IPS-18a (cell line): ENCODE measurements around the gene CPD.
A peak's percentile ranks its signal among the peaks of the same experiment; 100 is the strongest.
"Not testable (repeated sequence)": the region's sequence is repeated elsewhere in the genome, so short reads cannot be mapped to it uniquely, and the experiment has no call there.

ENCODE experiments used
- H3K27ac ChIP-seq: one replicate; pipeline ENCODE4 v1.5.1; 2013; ENCODE audit warnings: low read length
- H3K27me3 ChIP-seq: one replicate; pipeline ENCODE4 v1.6.1; 2013; ENCODE audit warnings: mild to moderate bottlenecking, low read length; ENCODE audit not compliant: control insufficient read depth, insufficient read depth
- H3K36me3 ChIP-seq: one replicate; pipeline ENCODE4 v1.6.1; 2013; ENCODE audit warnings: low read depth, low read length; ENCODE audit not compliant: control insufficient read depth
- H3K4me1 ChIP-seq: one replicate; pipeline ENCODE4 v1.6.1; 2013; ENCODE audit warnings: low read depth, low read length; ENCODE audit not compliant: control insufficient read depth
- H3K4me3 ChIP-seq: one replicate; pipeline ENCODE4 v1.5.1; 2013; ENCODE audit warnings: low read length
- H3K9ac ChIP-seq: one replicate; pipeline ENCODE4 v1.6.1; 2013; ENCODE audit warnings: mild to moderate bottlenecking, low read length, moderate library complexity
- H3K9me3 ChIP-seq: one replicate; pipeline ENCODE4 v1.6.1; 2013; ENCODE audit warnings: low read depth, low read length; ENCODE audit not compliant: control insufficient read depth

Gene CPD

DNA sequence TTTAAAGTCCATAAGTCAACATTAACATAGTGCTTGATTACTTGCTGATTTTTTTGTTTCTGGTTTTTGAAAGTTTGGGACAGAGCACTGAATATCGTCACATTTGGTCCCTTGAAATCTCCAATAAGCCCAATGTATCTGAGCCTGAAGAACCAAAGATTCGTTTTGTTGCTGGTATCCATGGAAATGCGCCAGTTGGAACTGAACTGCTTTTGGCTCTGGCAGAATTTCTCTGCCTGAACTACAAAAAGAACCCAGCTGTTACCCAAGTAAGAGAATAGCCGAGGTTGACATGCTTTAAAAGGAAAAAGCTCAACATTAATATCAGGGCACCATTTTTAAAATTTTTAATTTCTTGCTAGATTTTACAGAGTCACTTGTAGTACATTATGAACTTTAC is 70.8 kb downstream of the CPD start:
- Histone ChIP-seq H3K36me3 (no peaks in the 10 kb centered on the region), H3K4me3 (no peak overlapping the region), H3K27ac (no peak overlapping the region), H3K4me1 (no peaks in the 10 kb centered on the region), H3K27me3 (no peaks in the 10 kb centered on the region), H3K9ac (no peak overlapping the region), H3K9me3 (no peaks in the 10 kb centered on the region)

DNA sequence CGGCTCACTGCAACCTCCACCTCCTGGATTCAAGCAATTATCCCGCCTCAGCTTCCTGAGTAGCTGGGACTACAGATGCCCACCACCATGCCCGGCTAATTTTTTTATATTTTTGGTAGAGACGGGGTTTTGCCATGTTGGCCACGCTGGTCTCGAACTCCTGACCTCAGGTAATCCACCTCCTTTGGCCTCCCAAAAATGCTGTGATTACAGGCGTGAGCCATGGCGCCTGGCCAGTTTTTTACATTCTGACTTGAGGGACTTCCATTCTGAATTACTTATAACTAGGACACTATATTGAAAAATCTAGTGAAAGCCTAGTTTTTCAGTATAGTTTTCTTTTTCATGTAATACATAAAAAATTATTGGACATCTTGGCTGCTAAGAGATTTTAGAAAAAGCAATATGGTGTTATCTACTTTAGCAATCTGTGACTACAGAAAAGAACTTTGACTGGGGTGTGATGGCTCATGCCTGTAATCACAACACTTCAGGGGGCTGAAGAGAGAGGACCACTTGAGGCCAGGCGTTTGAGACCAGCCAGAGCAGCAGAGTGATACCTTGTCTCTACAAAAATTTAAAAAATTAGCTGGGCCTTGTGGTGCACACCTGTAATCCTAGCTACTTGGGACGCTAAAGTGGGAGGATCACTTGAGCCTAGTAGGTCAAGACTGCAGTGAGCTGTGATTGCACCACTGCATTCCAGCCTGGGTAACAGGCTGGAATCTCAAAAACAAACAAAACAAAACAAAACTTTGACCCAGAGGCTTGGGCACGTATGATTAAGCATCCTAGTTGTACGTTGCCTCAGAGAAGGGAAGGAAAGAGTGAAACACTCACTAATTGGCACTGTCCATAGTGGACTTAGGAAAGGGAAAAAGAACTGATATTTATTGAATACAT is 71.6 kb downstream of the CPD start:
- Histone ChIP-seq H3K27me3 (no peaks in the 10 kb centered on the region), H3K9ac (no peak overlapping the region), H3K27ac (no peak overlapping the region), H3K36me3 (no peaks in the 10 kb centered on the region), H3K4me3 (no peak overlapping the region), H3K9me3 (no peaks in the 10 kb centered on the region), H3K4me1 (no peaks in the 10 kb centered on the region)

DNA sequence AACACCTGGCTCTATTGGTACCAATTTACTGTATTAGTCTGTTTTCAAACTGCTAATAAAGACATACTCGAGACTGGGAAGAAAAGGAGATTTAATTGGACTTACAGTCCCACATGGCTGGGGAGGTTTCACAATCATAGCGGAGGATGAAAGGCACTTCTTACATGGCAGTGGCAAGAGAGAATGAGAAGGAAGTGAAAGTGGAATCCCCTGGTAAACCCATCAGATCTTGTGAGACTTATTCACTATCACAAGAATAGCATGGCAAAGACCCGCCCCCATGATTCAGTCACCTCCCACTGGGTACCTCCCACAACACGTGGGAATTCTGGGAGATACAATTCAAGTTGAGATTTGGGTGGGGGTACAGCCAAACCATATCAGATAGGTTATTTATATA is 75.9 kb downstream of the CPD start:
- no peaks in the 10 kb centered on the region for H3K9me3 ChIP-seq
- H3K36me3 ChIP-seq: no peaks in the 10 kb centered on the region
- H3K27ac ChIP-seq: no peak overlapping the region
- no peak overlapping the region for H3K4me3 ChIP-seq
- no peaks in the 10 kb centered on the region for H3K4me1 ChIP-seq
- no peak overlapping the region for H3K9ac ChIP-seq
- H3K27me3 ChIP-seq: no peaks in the 10 kb centered on the region

DNA sequence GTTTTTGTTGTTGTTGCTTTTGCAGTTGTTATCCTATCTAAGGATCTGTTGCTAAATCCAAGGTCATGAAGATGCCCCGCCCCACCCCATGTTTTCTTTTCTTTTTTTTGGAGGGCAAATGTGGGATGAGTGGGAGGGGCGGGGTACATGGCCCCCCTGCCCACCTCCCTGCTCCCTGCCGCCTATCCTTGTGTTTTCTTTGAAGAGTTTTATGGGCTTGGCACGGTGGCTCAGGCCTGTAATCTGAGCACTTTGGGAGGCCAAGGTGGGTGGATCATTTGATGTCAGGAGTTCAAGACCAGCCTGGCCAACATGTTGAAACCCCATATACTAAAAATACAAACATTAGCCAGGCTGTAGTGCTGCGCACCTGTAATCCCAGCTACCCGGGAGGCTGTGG is 79.6 kb downstream of the CPD start:
- H3K36me3 ChIP-seq: peaks cover 11% of the 10 kb centered on the region
- H3K9me3 ChIP-seq: no peaks in the 10 kb centered on the region
- H3K27ac ChIP-seq: no peak overlapping the region
- no peaks in the 10 kb centered on the region for H3K4me1 ChIP-seq
- H3K9ac ChIP-seq: no peak overlapping the region
- H3K4me3 ChIP-seq: no peak overlapping the region
- H3K27me3 ChIP-seq: no peaks in the 10 kb centered on the region

DNA sequence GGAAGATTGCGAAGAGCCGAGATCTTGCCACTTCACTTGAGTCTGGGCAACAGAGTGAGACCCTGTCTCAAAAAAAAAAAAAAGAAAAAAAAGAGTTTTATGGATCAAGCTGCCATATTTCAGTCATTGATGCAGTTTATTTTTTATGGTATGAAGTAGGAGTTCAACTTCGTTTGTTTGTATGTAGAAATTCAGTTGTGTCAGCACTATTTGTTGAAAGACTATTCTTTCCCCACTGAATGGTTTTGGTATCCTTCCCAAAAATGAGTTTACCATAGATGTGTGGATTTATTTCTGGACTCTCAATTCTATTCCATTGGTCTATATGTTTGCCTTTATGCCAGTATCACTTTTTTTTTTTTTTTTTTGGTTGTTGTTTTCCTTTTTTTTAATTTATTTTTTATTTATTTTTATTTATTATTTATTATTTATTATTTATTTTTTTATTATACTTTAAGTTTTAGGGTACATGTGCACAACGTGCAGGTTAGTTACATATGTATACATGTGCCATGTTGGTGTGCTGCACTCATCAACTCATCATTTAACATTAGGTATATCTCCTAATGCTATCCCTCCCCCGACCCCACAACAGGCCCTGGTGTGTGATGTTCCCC is 80.2 kb downstream of the CPD start:
- not testable (repeated sequence) for H3K4me3 ChIP-seq, H3K9ac ChIP-seq, H3K4me1 ChIP-seq, H3K27me3 ChIP-seq, H3K9me3 ChIP-seq, H3K27ac ChIP-seq
- peaks cover 14% of the 10 kb centered on the region for H3K36me3 ChIP-seq

DNA sequence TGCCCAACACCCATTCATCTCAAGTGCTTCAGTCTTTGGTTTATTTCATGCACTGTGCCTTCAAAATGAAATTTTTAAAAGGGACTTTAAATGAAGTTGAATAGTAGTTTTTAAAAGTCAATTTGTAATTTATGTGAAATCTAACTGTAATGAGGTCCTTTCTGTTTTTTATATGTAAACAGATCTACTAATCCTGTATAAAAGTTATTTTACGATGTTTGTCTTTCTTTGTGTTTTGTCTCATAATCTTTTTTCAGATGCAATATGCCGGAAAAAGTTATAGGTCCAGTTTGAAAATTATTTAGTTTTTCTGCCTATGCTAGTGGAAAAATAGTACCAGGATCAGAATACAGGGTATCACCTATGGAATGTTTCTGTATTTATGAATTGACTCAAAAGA is 89.7 kb downstream of the CPD start:
- Histone ChIP-seq H3K4me3 (no peak overlapping the region), H3K36me3 (peaks cover 13% of the 10 kb centered on the region), H3K27ac (no peak overlapping the region), H3K27me3 (no peaks in the 10 kb centered on the region), H3K9ac (no peak overlapping the region), H3K4me1 (no peaks in the 10 kb centered on the region), H3K9me3 (no peaks in the 10 kb centered on the region)

DNA sequence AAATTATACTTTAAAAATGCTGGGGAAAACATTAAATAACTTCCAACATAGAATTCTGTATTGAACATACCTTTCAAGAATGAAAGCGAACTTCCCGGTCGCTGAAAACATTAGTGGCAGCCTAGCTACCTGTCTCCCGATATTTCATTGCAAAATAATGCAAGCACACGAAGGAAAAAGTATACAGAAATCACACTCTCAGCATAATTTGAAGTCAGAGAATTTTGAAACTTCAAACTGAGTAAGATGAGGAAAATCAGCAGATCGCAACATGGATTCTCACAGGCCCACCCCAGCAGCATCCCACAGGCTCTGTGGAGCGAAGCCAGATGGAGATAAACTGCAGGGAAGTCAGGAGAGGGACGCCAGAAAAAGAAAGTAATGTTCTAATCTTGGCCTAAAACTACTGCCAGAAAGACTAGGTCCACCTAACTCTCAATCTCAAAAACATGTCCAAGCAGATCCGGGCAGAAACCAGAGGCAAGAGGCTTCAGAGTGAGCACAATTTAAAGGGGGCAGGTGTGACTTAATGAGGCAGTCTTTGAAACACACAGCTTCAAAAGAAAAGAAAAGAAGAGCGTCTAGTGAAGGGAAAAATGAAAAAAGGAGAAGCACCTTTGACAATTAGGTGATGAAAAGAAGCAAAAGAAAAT is 93.6 kb downstream of the CPD start:
- Histone ChIP-seq H3K9me3 (no peaks in the 10 kb centered on the region), H3K4me3 (no peak overlapping the region), H3K36me3 (no peaks in the 10 kb centered on the region), H3K4me1 (peaks cover 6% of the 10 kb centered on the region), H3K9ac (no peak overlapping the region), H3K27ac (no peak overlapping the region), H3K27me3 (no peaks in the 10 kb centered on the region)

DNA sequence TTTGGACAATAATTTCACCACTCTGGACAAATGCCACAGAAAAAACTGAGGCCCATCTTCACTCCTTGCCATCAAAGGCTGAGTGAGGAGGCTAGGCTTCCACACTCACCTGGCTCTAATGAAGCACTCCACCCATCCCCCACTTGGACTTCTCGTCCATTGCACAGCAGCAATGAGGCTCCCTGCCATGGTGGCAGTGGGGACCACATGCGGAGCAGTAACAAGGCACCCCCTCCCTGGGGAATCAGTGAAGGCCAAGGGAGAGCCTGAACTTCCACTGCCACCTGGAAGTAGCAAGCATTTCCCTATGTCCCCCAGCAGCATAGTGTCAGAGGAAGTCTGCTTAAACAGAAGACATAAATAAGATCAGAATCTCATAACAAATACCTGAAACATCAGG is 96.5 kb downstream of the CPD start:
- Histone ChIP-seq H3K27ac (no peak overlapping the region), H3K36me3 (peaks cover 3% of the 10 kb centered on the region), H3K9me3 (no peaks in the 10 kb centered on the region), H3K4me1 (peaks cover 6% of the 10 kb centered on the region), H3K4me3 (no peak overlapping the region), H3K9ac (no peak overlapping the region), H3K27me3 (no peaks in the 10 kb centered on the region)

DNA sequence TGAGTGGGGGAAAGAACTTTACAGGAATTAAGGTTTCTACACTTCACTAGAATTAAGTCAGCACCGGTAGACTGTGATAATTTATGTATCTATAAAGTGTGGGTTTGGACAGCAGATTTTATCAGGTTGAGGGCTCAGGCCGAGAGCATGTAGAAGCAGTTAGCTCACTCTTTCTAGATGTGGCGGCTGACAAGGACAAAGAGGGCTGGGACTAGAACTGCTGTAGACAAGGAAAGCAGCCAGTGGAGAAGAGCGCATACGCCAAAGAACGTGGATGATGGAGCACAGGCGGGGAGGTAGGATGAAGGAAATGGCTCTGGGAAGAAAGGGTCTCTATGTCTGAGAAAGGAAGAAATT is 98.0 kb downstream of the CPD start:
- no peaks in the 10 kb centered on the region for H3K9me3 ChIP-seq
- peak overlapping the region; percentile 99 for H3K4me3 ChIP-seq
- peaks cover 14% of the 10 kb centered on the region for H3K36me3 ChIP-seq
- H3K4me1 ChIP-seq: peaks cover 6% of the 10 kb centered on the region
- no peak overlapping the region for H3K27ac ChIP-seq
- H3K9ac ChIP-seq: peak overlapping the region; percentile 99
- H3K27me3 ChIP-seq: no peaks in the 10 kb centered on the region

DNA sequence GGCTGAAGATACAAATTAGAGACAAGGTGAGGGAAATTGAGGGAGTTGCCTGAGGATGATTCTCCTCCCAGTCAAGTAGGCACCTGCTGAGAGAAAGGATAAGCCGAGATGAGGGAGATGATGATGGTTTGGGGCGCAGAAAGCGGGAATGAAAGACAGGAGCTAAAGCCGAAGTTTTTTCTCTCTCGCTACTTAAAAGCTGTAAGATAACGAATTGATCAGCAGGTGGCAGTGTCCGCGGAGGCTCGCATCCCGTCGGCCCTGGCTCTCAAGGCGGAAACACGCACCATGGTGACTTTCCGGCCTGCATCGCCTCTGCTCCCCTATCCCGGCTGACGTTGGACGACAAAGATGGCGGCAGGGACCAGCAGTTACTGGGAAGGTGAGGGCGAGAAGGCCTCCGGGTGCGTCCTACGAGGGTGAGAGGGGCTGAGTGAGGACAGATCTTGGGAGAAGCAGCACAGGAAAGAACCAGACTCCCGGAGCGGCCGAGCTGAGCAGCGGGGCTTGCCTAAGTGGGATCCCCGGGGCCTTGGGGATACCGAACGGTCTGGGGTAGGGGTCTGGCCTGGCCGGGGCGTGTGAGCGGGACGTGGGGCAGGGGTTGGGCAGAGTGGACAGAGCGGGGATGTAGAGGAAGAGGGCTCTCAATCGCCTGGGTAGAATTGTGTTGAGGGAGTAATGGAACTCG is 98.5 kb downstream of the CPD start, which contains the start of gene GOSR1:
Gene GOSR1, plus strand, starts transcription at position 326 of the 691 bp plus-strand sequence. Its CDS starts 26 bp downstream, at position 352.
- no peaks in the 10 kb centered on the region for H3K9me3 ChIP-seq
- peaks cover 6% of the 10 kb centered on the region for H3K4me1 ChIP-seq
- H3K27me3 ChIP-seq: no peaks in the 10 kb centered on the region
- H3K4me3 ChIP-seq: peak within 1 kb of the TSS; percentile 99
- peaks cover 16% of the 10 kb centered on the region for H3K36me3 ChIP-seq
- H3K9ac ChIP-seq: peak within 1 kb of the TSS; percentile 99
- peak within 1 kb of the TSS; percentile 94 for H3K27ac ChIP-seq

DNA sequence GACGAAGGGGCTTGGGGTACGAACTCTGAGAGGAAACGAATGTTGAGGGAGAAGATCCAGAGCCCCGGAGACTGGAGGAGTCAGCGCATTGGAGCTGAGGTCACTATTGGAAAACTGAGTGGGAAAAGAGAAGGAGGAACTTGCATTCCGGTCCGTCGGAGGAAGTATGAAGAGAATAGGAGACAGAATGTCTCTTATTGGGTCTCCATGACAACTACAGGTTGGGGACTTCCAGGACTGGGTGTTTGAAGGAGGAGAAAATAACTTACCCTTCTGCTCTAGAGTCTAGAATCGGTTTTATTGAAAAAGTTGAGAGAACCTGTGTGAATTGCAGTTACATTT is 99.0 kb downstream of the CPD start:
- Histone ChIP-seq H3K27me3 (no peaks in the 10 kb centered on the region), H3K9ac (peak overlapping the region; percentile 99), H3K4me3 (peak overlapping the region; percentile 99), H3K27ac (peak overlapping the region; percentile 94), H3K4me1 (peaks cover 6% of the 10 kb centered on the region), H3K36me3 (peaks cover 21% of the 10 kb centered on the region), H3K9me3 (no peaks in the 10 kb centered on the region)
